ENCODE data around the gene CPSF3.

DNA sequence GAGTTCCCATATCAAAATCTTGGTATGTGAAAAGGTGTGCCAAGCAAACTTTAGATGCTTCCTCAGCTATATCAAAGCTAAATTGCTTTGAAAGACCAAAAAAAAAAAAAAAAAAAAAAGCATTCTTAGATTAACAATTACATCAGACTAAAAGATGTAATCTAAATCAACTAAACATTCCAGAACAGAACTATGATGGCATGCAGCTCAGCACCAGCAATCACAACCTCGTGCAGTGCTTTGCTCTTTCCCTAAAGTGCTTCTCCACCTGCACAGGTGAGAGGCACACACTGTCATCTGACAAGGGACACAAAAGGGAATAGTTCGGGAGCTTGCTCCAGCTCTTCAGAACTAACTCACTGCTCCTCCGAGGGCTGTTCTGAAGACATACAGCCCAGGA lies 94.7 kb downstream of the CPSF3 start:
- no peak for TF ChIP-seq POLR2A (IDR thresholded peaks at IDR 0.05; ENCODE audit: low read depth, low read length)
- TF ChIP-seq, protein P1, sequence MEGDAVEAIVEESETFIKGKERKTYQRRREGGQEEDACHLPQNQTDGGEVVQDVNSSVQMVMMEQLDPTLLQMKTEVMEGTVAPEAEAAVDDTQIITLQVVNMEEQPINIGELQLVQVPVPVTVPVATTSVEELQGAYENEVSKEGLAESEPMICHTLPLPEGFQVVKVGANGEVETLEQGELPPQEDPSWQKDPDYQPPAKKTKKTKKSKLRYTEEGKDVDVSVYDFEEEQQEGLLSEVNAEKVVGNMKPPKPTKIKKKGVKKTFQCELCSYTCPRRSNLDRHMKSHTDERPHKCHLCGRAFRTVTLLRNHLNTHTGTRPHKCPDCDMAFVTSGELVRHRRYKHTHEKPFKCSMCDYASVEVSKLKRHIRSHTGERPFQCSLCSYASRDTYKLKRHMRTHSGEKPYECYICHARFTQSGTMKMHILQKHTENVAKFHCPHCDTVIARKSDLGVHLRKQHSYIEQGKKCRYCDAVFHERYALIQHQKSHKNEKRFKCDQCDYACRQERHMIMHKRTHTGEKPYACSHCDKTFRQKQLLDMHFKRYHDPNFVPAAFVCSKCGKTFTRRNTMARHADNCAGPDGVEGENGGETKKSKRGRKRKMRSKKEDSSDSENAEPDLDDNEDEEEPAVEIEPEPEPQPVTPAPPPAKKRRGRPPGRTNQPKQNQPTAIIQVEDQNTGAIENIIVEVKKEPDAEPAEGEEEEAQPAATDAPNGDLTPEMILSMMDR (conservative IDR thresholded peaks at IDR 0.05; ENCODE audit: low read depth, low read length): no peak
- TF ChIP-seq BHLHE40 (IDR thresholded peaks at IDR 0.05; ENCODE audit: low read depth, low read length): no peak
- TF ChIP-seq CHD1 (IDR thresholded peaks at IDR 0.05; ENCODE audit: low read depth, low read length): no peak
- TF ChIP-seq MAFK (IDR thresholded peaks at IDR 0.05; ENCODE audit: low read depth, low read length): no peak
- TF ChIP-seq RFX5 (IDR thresholded peaks at IDR 0.05; ENCODE audit: low read depth, low read length): no peak
- no peak for TF ChIP-seq NFE2L2 (IDR thresholded peaks at IDR 0.05; ENCODE audit: low read depth, low read length)
- no peak for TF ChIP-seq MAZ (IDR thresholded peaks at IDR 0.05; ENCODE audit: borderline replicate concordance, low read depth, low read length)
- no peak for TF ChIP-seq SMC3 (IDR thresholded peaks at IDR 0.05; ENCODE audit: low read depth, low read length)
- TF ChIP-seq CEBPB (IDR thresholded peaks at IDR 0.05; ENCODE audit: low read depth, low read length): no peak
- no peak for TF ChIP-seq FOS (IDR thresholded peaks at IDR 0.05; ENCODE audit: low read depth, low read length)
- TF ChIP-seq, protein P2, sequence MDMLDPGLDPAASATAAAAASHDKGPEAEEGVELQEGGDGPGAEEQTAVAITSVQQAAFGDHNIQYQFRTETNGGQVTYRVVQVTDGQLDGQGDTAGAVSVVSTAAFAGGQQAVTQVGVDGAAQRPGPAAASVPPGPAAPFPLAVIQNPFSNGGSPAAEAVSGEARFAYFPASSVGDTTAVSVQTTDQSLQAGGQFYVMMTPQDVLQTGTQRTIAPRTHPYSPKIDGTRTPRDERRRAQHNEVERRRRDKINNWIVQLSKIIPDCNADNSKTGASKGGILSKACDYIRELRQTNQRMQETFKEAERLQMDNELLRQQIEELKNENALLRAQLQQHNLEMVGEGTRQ (IDR thresholded peaks at IDR 0.05; ENCODE audit: low read depth, low read length): no peak
- no peak for TF ChIP-seq RAD21 (IDR thresholded peaks at IDR 0.05; ENCODE audit: low read length)
- TF ChIP-seq RCOR1 (IDR thresholded peaks at IDR 0.05; ENCODE audit: insufficient replicate concordance, low read length): no peak

Measured in IMR-90 (cell line).